Activated naive CD8-positive, alpha-beta T cell treated with anti-CD3 and anti-CD28 coated beads for 36 hours (primary cell): ENCODE measurements around the gene FOXD1. TPM values are rescaled to one million over a fixed set of nuclear protein-coding genes. Genes with fewer than 3 reads are reported as not detected.

Experiments
- DNase-seq: peaks from one replicate; pipeline ENCODE4 v3.0.0; 2021
- H3K27ac Mint-ChIP-seq: one replicate; pipeline ENCODE4 v1.8.0; 2022; ENCODE audit warnings: mild to moderate bottlenecking, moderate library complexity, mixed read lengths
- H3K27me3 Mint-ChIP-seq: one replicate; pipeline ENCODE4 v1.8.0; 2022; ENCODE audit warnings: mild to moderate bottlenecking, mixed read lengths
- H3K36me3 Mint-ChIP-seq: one replicate; pipeline ENCODE4 v1.8.0; 2021; ENCODE audit warnings: mild to moderate bottlenecking, mixed read lengths
- H3K4me1 Mint-ChIP-seq: one replicate; pipeline ENCODE4 v1.8.0; 2021; ENCODE audit warnings: mixed read lengths
- H3K4me3 Mint-ChIP-seq: one replicate; pipeline ENCODE4 v1.8.0; 2022; ENCODE audit warnings: mild to moderate bottlenecking, moderate library complexity, mixed read lengths
- H3K9me3 Mint-ChIP-seq: one replicate; pipeline ENCODE4 v1.8.0; 2022; ENCODE audit warnings: mixed read lengths
- total RNA-seq, 2 experiments: library from RNA; stranded (reverse); gene quantifications; one replicate each; pipeline ENCODE4 v1.2.3, GENCODE V29; 2021

Gene FOXD1
- total RNA-seq, 2 experiments from 2014 or later, result 0.45 to 0.58 TPM

- H3K4me3 Mint-ChIP-seq, result no peak overlapping the region
- H3K4me1 Mint-ChIP-seq, result peaks cover 7% of the 10 kb centered on the region
- H3K27me3 Mint-ChIP-seq, result peaks cover 92% of the 10 kb centered on the region
- no peak overlapping the region for H3K27ac Mint-ChIP-seq
- DNase-seq, result no peak
- no peaks in the 10 kb centered on the region for H3K36me3 Mint-ChIP-seq
- H3K9me3 Mint-ChIP-seq, result no peaks in the 10 kb centered on the region
Observed at GRCh38 chr5:73437777-73438644, 10.6 kb downstream of the FOXD1 start.

GRCh38 chr5:73437101-73437776, 11.3 kb downstream of the FOXD1 start:
- Mint-ChIP-seq H3K4me1 (peaks cover 7% of the 10 kb centered on the region), H3K36me3 (no peaks in the 10 kb centered on the region), H3K9me3 (no peaks in the 10 kb centered on the region), H3K27ac (no peak overlapping the region), H3K4me3 (peak overlapping the region; percentile 52), H3K27me3 (peaks cover 92% of the 10 kb centered on the region)
- no peak for DNase-seq

GRCh38 chr5:73436535-73437100, 12.0 kb downstream of the FOXD1 start:
- H3K27ac Mint-ChIP-seq, result no peak overlapping the region
- H3K4me1 Mint-ChIP-seq, result peaks cover 7% of the 10 kb centered on the region
- no peaks in the 10 kb centered on the region for H3K9me3 Mint-ChIP-seq
- H3K4me3 Mint-ChIP-seq, result no peak overlapping the region
- no peak for DNase-seq
- H3K27me3 Mint-ChIP-seq, result peaks cover 89% of the 10 kb centered on the region
- no peaks in the 10 kb centered on the region for H3K36me3 Mint-ChIP-seq

GRCh38 chr5:73435759-73436534, 12.6 kb downstream of the FOXD1 start:
- no peaks in the 10 kb centered on the region for H3K36me3 Mint-ChIP-seq
- H3K4me3 Mint-ChIP-seq, result no peak overlapping the region
- no peak for DNase-seq
- peaks cover 7% of the 10 kb centered on the region for H3K4me1 Mint-ChIP-seq
- no peak overlapping the region for H3K27ac Mint-ChIP-seq
- peaks cover 83% of the 10 kb centered on the region for H3K27me3 Mint-ChIP-seq
- H3K9me3 Mint-ChIP-seq, result no peaks in the 10 kb centered on the region

GRCh38 chr5:73434907-73435306, 13.7 kb downstream of the FOXD1 start:
- H3K27ac Mint-ChIP-seq, result no peak overlapping the region
- H3K27me3 Mint-ChIP-seq, result peaks cover 78% of the 10 kb centered on the region
- no peaks in the 10 kb centered on the region for H3K9me3 Mint-ChIP-seq
- H3K4me1 Mint-ChIP-seq, result peaks cover 7% of the 10 kb centered on the region
- no peak overlapping the region for H3K4me3 Mint-ChIP-seq
- H3K36me3 Mint-ChIP-seq, result no peaks in the 10 kb centered on the region
- DNase-seq, result no peak

- Mint-ChIP-seq H3K27me3 (peaks cover 74% of the 10 kb centered on the region), H3K9me3 (no peaks in the 10 kb centered on the region), H3K4me1 (peaks cover 7% of the 10 kb centered on the region), H3K4me3 (no peak overlapping the region), H3K36me3 (no peaks in the 10 kb centered on the region), H3K27ac (no peak overlapping the region)
- DNase-seq, result no peak
Observed at GRCh38 chr5:73434461-73434860, 14.1 kb downstream of the FOXD1 start.

- Mint-ChIP-seq H3K9me3 (no peaks in the 10 kb centered on the region), H3K4me1 (peaks cover 7% of the 10 kb centered on the region), H3K36me3 (no peaks in the 10 kb centered on the region), H3K27me3 (peaks cover 69% of the 10 kb centered on the region), H3K4me3 (no peak overlapping the region), H3K27ac (no peak overlapping the region)
- no peak for DNase-seq
Observed at GRCh38 chr5:73433982-73434342, 14.6 kb downstream of the FOXD1 start.

GRCh38 chr5:73433272-73433981, 15.2 kb downstream of the FOXD1 start:
- DNase-seq, result no peak
- H3K4me3 Mint-ChIP-seq, result no peak overlapping the region
- H3K27ac Mint-ChIP-seq, result no peak overlapping the region
- no peaks in the 10 kb centered on the region for H3K9me3 Mint-ChIP-seq
- H3K27me3 Mint-ChIP-seq, result peaks cover 63% of the 10 kb centered on the region
- H3K36me3 Mint-ChIP-seq, result no peaks in the 10 kb centered on the region
- peaks cover 7% of the 10 kb centered on the region for H3K4me1 Mint-ChIP-seq

GRCh38 chr5:73431204-73431851, 17.2 kb downstream of the FOXD1 start:
- Mint-ChIP-seq H3K36me3 (no peaks in the 10 kb centered on the region), H3K4me3 (no peak overlapping the region), H3K27me3 (peaks cover 56% of the 10 kb centered on the region), H3K9me3 (no peaks in the 10 kb centered on the region), H3K4me1 (peaks cover 1% of the 10 kb centered on the region), H3K27ac (no peak overlapping the region)
- no peak for DNase-seq

GRCh38 chr5:73426034-73426433, 22.5 kb downstream of the FOXD1 start:
- Mint-ChIP-seq H3K27ac (no peak overlapping the region), H3K9me3 (peaks cover 6% of the 10 kb centered on the region), H3K27me3 (peaks cover 59% of the 10 kb centered on the region), H3K4me3 (no peak overlapping the region), H3K4me1 (no peaks in the 10 kb centered on the region), H3K36me3 (no peaks in the 10 kb centered on the region)
- DNase-seq, result no peak

GRCh38 chr5:73424556-73424977, 24.0 kb downstream of the FOXD1 start:
- Mint-ChIP-seq H3K27ac (no peak overlapping the region), H3K4me1 (peaks cover 5% of the 10 kb centered on the region), H3K9me3 (peaks cover 7% of the 10 kb centered on the region), H3K27me3 (peaks cover 67% of the 10 kb centered on the region), H3K4me3 (no peak overlapping the region), H3K36me3 (no peaks in the 10 kb centered on the region)
- no peak for DNase-seq

- no peaks in the 10 kb centered on the region for H3K36me3 Mint-ChIP-seq
- H3K9me3 Mint-ChIP-seq, result peaks cover 7% of the 10 kb centered on the region
- H3K4me1 Mint-ChIP-seq, result peaks cover 5% of the 10 kb centered on the region
- no peak overlapping the region for H3K27ac Mint-ChIP-seq
- no peak overlapping the region for H3K4me3 Mint-ChIP-seq
- peaks cover 85% of the 10 kb centered on the region for H3K27me3 Mint-ChIP-seq
- DNase-seq, result no peak
Observed at GRCh38 chr5:73422164-73422563, 26.4 kb downstream of the FOXD1 start.

- Mint-ChIP-seq H3K27ac (no peak overlapping the region), H3K4me1 (peaks cover 5% of the 10 kb centered on the region), H3K4me3 (no peak overlapping the region), H3K36me3 (no peaks in the 10 kb centered on the region), H3K9me3 (peaks cover 7% of the 10 kb centered on the region), H3K27me3 (peaks cover 89% of the 10 kb centered on the region)
- no peak for DNase-seq
Observed at GRCh38 chr5:73420666-73421065, 27.9 kb downstream of the FOXD1 start.
